ENCODE data around the gene FBXO8.

The FBXO8 gene

GRCh38 chr4:174230680-174231079, 52.8 kb downstream of the FBXO8 start:
- no peak overlapping the region for H3K4me3 ChIP-seq (ENCODE audit: low read depth, low read length)
- H3K9me3 ChIP-seq (ENCODE audit: severe bottlenecking): no peaks in the 10 kb centered on the region
- no peaks in the 10 kb centered on the region for H3K27me3 ChIP-seq (ENCODE audit: insufficient read depth, low read depth, severe bottlenecking)
- no peak for TF ChIP-seq CTCF (IDR thresholded peaks at IDR 0.05; ENCODE audit: low read depth, low read length)
- H3K27ac ChIP-seq: no peak overlapping the region
- H3K36me3 ChIP-seq: no peaks in the 10 kb centered on the region
- DNase-seq: no peak

GRCh38 chr4:174230148-174230547, 53.3 kb downstream of the FBXO8 start:
- Histone ChIP-seq H3K4me3 (ENCODE audit: low read depth, low read length) (no peak overlapping the region), H3K9me3 (ENCODE audit: severe bottlenecking) (no peaks in the 10 kb centered on the region), H3K36me3 (no peaks in the 10 kb centered on the region), H3K27ac (no peak overlapping the region), H3K27me3 (ENCODE audit: insufficient read depth, low read depth, severe bottlenecking) (no peaks in the 10 kb centered on the region)
- no peak for DNase-seq
- TF ChIP-seq CTCF (IDR thresholded peaks at IDR 0.05; ENCODE audit: low read depth, low read length): no peak

GRCh38 chr4:174228988-174229387, 54.5 kb downstream of the FBXO8 start:
- no peak for TF ChIP-seq CTCF (IDR thresholded peaks at IDR 0.05; ENCODE audit: low read depth, low read length)
- no peak overlapping the region for H3K4me3 ChIP-seq (ENCODE audit: low read depth, low read length)
- DNase-seq: no peak
- H3K9me3 ChIP-seq (ENCODE audit: severe bottlenecking): no peaks in the 10 kb centered on the region
- no peaks in the 10 kb centered on the region for H3K36me3 ChIP-seq
- H3K27me3 ChIP-seq (ENCODE audit: insufficient read depth, low read depth, severe bottlenecking): no peaks in the 10 kb centered on the region
- H3K27ac ChIP-seq: no peak overlapping the region

GRCh38 chr4:174225349-174226049, 58.0 kb downstream of the FBXO8 start:
- Histone ChIP-seq H3K9me3 (ENCODE audit: severe bottlenecking) (no peaks in the 10 kb centered on the region), H3K27ac (no peak overlapping the region), H3K27me3 (ENCODE audit: insufficient read depth, low read depth, severe bottlenecking) (no peaks in the 10 kb centered on the region), H3K4me3 (ENCODE audit: low read depth, low read length) (no peak overlapping the region), H3K36me3 (no peaks in the 10 kb centered on the region)
- DNase-seq: no peak
- no peak for TF ChIP-seq CTCF (IDR thresholded peaks at IDR 0.05; ENCODE audit: low read depth, low read length)

- Histone ChIP-seq H3K36me3 (no peaks in the 10 kb centered on the region), H3K27ac (no peak overlapping the region), H3K9me3 (ENCODE audit: severe bottlenecking) (no peaks in the 10 kb centered on the region), H3K27me3 (ENCODE audit: insufficient read depth, low read depth, severe bottlenecking) (no peaks in the 10 kb centered on the region), H3K4me3 (ENCODE audit: low read depth, low read length) (no peak overlapping the region)
- DNase-seq: no peak
- no peak for TF ChIP-seq CTCF (IDR thresholded peaks at IDR 0.05; ENCODE audit: low read depth, low read length)
Observed at GRCh38 chr4:174224550-174224949, 58.9 kb downstream of the FBXO8 start.
